ENCODE results near the gene DPYSL4.

Gene DPYSL4

GRCh38 chr10:132230557-132231210 is 43.9 kb downstream of the DPYSL4 start:
- no peak for DNase-seq

GRCh38 chr10:132231656-132232022 is 44.9 kb downstream of the DPYSL4 start:
- DNase-seq = no peak

DNA sequence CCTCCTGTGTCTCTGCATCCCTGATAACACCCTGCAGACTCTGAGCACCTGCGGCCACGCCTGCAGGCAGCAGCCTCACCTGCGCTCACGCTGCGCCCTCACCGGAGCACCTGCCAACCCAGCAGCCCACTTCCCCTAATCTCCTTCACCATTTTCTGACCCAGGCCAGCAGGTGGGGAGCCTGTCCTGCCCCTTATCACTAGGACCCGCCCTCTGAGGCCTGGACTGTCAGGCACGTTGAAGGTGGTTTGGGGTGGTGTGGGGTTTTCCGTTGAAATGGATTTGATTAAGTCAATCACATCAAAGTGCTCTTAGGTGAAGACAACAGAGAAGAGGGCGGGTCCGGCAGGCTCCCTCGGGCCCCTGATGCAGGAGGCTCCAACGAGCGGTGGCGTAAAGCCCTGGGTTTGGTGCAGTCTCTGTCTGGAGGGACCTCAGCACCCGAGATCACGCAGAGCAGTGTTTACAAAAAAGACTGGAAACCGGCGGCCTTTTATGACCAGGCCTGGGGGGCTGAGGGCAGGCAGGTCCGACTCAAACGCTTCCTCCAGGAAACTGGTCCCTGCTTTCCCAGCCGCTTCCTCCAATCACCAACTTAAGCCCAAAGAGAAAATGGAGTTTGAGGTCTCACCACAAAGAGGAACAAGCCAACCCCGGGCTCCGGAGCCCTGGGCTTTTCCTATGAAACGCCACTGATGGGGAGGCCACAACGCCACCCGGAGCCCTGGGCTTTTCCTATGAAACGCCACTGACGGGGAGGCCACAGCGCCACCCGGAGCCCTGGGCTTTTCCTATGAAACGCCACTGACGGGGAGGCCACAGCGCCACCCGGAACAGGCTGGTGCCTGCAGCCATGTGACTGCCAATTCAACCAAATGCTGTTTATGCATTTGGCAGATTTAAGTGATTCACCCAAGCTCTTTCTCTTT is 45.5 kb downstream of the DPYSL4 start:
- DNase-seq = no peak

DNA sequence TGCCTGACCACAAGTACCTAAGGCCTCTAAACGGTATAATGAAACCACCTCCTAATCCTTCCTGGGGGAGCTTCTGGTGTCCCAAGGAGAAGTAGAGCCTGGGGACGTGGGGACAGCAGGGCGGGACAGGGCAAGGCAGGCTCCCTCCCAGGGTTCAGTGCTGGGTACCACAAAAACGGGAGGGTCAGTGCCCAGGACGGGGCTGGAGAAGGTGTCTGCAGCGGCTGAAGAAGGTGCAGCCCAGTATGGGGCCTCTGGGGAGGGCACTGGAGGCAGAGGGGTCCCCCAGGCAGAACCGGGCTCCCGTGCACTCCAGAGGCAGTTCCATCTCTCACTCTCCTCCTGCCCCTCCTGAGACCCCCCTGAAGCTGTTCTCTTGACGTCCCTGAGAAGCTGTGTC is 46.2 kb downstream of the DPYSL4 start:
- DNase-seq = no peak

DNA sequence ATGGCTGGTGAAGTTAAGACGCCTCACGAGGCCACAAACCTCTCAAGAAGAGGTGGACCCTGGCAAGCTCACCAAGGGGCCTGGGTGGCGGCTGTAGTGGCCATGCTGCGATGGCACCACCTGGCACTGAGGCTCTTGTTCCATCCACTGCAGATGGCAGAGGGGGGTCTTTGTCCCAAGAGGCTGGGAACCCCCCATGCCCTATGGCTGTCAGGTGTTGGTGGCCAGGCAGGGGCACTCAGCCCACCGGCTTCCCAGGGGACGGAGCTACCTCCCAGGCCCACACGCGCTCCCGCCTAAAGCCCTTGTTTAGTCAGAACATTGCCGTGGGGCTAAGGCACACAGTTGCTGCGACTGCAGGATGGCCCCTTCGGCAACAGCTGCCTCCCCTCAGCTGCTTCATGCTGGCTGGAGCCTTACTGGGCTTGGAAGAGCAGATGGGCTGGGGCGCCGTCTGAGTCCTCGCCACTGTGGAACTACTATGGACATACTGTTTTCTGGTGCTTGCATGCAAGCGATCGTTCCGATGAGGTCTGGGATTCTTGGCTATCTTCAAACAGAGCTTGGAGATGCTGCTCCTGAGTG is 46.8 kb downstream of the DPYSL4 start:
- no peak for DNase-seq

GRCh38 chr10:132234860-132235259 is 48.1 kb downstream of the DPYSL4 start:
- DNase-seq = no peak

DNA sequence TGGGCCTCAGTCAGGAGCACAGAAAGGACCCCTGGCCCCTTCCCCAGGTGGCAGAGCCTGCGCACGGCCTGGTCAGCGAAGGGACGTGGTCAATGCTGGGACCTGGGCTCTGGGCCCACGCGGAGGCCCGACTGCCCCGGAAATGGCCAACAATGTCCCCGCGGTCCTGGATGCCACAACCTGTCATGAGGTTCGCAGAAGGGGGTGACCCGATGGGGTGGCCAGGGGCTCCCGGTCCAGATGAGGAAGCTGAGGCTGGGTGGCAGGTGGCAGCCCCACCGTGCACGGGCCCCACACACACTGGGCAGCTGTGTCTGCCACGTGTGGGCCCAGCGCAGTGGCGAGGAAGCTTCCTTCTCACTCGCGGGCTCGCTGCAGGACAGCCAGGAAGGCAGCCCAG is 49.4 kb downstream of the DPYSL4 start:
- no peak for DNase-seq

DNA sequence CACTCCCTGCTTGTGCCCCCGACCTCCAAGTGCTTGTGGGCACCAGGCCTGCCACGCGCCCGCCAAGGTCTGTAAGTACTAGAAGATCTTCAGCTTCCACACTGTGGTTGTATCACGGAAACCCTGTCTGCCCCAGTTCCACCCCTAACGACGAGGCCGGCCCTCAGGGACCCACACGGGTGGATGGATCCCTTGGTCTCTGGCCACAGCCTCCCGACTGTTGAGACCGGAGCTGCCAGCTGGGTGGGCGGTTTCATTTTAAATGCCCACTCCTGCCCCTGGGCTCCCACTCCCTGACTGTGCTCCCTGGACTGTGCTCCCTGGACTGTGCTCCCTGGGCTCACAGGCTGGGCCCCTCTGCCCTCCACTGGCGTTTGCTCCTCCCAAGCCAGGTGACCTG is 50.1 kb downstream of the DPYSL4 start:
- no peak for DNase-seq

- DNase-seq = no peak
Measured at GRCh38 chr10:132237396-132237795, 50.6 kb downstream of the DPYSL4 start.

- DNase-seq = no peak
Measured at GRCh38 chr10:132237871-132238270, 51.1 kb downstream of the DPYSL4 start.

- DNase-seq = no peak
Measured at GRCh38 chr10:132238371-132239125, 51.8 kb downstream of the DPYSL4 start.

GRCh38 chr10:132239126-132240031 is 52.6 kb downstream of the DPYSL4 start:
- no peak for DNase-seq

GRCh38 chr10:132240156-132240555 is 53.4 kb downstream of the DPYSL4 start:
- no peak for DNase-seq

GRCh38 chr10:132240581-132240980 is 53.8 kb downstream of the DPYSL4 start:
- no peak for DNase-seq

- no peak for DNase-seq
Measured at GRCh38 chr10:132241086-132241485, 54.3 kb downstream of the DPYSL4 start.

GRCh38 chr10:132241496-132241895 is 54.7 kb downstream of the DPYSL4 start:
- no peak for DNase-seq

DNA sequence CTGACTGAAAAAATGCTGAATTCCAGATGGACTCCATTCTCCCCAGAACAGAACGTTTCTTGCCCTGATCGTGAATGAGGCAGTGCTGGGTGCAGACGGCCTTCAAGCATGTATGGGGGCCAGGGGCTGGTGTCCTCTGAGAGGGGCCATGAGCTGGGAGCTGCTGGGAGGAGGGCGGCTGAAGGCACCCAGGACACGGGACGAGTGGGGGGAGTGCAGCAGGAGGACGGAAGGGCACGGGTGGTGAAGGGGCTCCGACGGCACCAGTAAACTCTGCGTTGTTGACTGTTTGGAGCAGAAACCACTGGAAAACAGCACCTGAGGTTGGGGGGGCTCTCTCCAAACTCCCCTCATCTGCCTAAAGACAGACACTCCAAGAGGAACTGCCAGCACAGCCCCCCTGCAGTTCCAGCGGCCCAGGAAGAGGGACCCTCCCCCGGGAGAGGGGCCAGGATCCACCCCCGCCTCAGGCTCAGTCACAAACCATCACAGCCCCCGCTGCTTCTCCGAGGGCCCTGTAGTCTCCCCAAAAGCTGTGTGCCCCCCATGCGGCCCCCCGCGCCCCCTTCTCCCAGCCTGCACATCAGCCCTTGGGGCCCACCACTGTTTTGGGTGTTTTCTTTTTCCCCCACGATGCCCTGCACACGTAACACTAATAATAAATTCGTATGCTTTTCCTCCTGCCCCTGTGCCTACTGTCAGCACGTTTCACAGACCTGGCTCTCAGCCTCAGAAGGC is 55.5 kb downstream of the DPYSL4 start:
- no peak for DNase-seq

GRCh38 chr10:132243141-132243540 is 56.4 kb downstream of the DPYSL4 start:
- DNase-seq = no peak

GRCh38 chr10:132243626-132244025 is 56.9 kb downstream of the DPYSL4 start:
- no peak for DNase-seq

DNA sequence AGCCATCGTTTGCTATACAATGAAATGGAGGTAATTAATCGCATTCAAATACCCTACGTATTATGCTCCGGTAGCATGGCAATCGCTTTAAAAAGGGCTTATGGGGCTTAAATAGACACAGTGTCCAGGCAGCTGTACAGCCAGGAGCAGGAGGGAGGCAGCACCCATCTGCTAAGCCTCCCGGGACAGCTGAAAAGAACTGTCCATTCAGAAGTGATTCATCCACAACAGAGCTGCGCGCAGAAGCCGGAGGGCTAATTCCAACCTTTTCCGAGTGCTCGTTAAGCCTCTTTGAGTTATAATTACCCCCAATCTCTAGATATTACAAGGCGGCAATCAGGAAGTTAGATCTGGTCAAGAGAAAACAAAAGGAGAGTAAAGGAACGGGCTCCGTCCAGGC is 58.3 kb downstream of the DPYSL4 start:
- DNase-seq = no peak

- no peak for DNase-seq
Measured at GRCh38 chr10:132246296-132246695, 59.5 kb downstream of the DPYSL4 start.

All from left hindlimb (tissue), 1 donor.